OCI-LY7 (cell line): Measurements from ENCODE around the gene STAU1. TPM values are rescaled to one million over a fixed set of nuclear protein-coding genes. Genes with fewer than 3 reads are reported as not detected.
A peak's percentile ranks its signal among the peaks of the same experiment; 100 is the strongest.

ENCODE experiments used
- BruUV-seq: library from RNA; stranded (reverse); fragments of 400-500 nt; replicated peaks from 2 replicates; lab custom pipeline; 2021; lab: Mats Ljungman, UMichigan
- CTCF ChIA-PET: fragments of 300-600 bp; sonication (Branson Sonifier 250); formaldehyde crosslinking; loops from one replicate; lab custom pipeline; 2022; ENCODE audit warnings: antibody characterized with exemption; ENCODE audit not compliant: unreplicated experiment; lab: Charles Lee
- POLR2A ChIA-PET: fragments of 300-600 bp; sonication (Branson Sonifier 250); formaldehyde crosslinking; loops from one replicate; lab custom pipeline; 2022; ENCODE audit warnings: antibody characterized with exemption; lab: Charles Lee
- DNase-seq: peaks from one replicate; pipeline ENCODE4 v3.0.0-alpha.2; 2015; ENCODE audit warnings: low spot score
- H2AFZ ChIP-seq: fragments of 200-600 bp; sonication (generic), shearing (Covaris generic); 2 replicates; pipeline ENCODE4 v1.6.1; 2014; ENCODE audit warnings: mild to moderate bottlenecking, antibody characterized with exemption, low read length, moderate library complexity
- H3K27ac ChIP-seq: fragments of 200-600 bp; sonication (generic); 2 replicates; pipeline ENCODE4 v1.5.1; 2014; ENCODE audit warnings: mixed run types, low read depth, mild to moderate bottlenecking, moderate library complexity, low read length, inconsistent platforms; ENCODE audit not compliant: poor library complexity, severe bottlenecking
- H3K36me3 ChIP-seq: fragments of 200-600 bp; sonication (generic); 2 replicates; pipeline ENCODE4 v1.6.1; 2014; ENCODE audit warnings: mild to moderate bottlenecking, antibody characterized with exemption, low read length, moderate library complexity, mixed read lengths; ENCODE audit not compliant: insufficient read depth
- H3K4me1 ChIP-seq: fragments of 200-600 bp; sonication (generic); 2 replicates; pipeline ENCODE4 v1.5.1; 2014; ENCODE audit warnings: mild to moderate bottlenecking, low read length; ENCODE audit not compliant: insufficient read depth, poor library complexity, severe bottlenecking
- H3K4me2 ChIP-seq: fragments of 200-600 bp; sonication (generic); 2 replicates; pipeline ENCODE4 v1.6.1; 2014; ENCODE audit warnings: mild to moderate bottlenecking, low read length
- H3K4me3 ChIP-seq: fragments of 200-600 bp; sonication (generic); 2 replicates; pipeline ENCODE4 v1.5.1; 2014; ENCODE audit warnings: mild to moderate bottlenecking, low read depth, low read length; ENCODE audit not compliant: poor library complexity, severe bottlenecking
- H3K79me2 ChIP-seq: fragments of 200-600 bp; sonication (generic); 2 replicates; pipeline ENCODE4 v1.6.1; 2016; ENCODE audit warnings: low read depth, mild to moderate bottlenecking, low read length, moderate library complexity, mixed read lengths; ENCODE audit not compliant: insufficient read depth
- H3K9me2 ChIP-seq: fragments of 200-600 bp; sonication (generic); 2 replicates; pipeline ENCODE4 v1.6.1; 2016; ENCODE audit warnings: mild to moderate bottlenecking, low read length, mixed read lengths; ENCODE audit not compliant: insufficient read depth
- H3K9me3 ChIP-seq: fragments of 200-600 bp; sonication (generic); 2 replicates; pipeline ENCODE4 v1.6.1; 2014; ENCODE audit warnings: mild to moderate bottlenecking, mixed run types, low read length, mixed read lengths
- H4K20me1 ChIP-seq: fragments of 200-600 bp; sonication (generic); 2 replicates; pipeline ENCODE4 v1.6.1; 2014; ENCODE audit warnings: mild to moderate bottlenecking, antibody characterized with exemption, low read length, moderate library complexity, mixed read lengths; ENCODE audit not compliant: insufficient read depth
- EZH2phosphoT487 ChIP-seq: fragments of 200-600 bp; sonication (generic); IDR thresholded peaks from 2 replicates; pipeline ENCODE4 v1.6.1; 2018; ENCODE audit warnings: low read depth, borderline replicate concordance, mild to moderate bottlenecking, mixed run types, antibody characterized with exemption, low read length, moderate library complexity, mixed read lengths
- intact Hi-C: fragments of 100-400 bp; cut with micrococcal nuclease; formaldehyde crosslinking; loops from one replicate; pipeline ENCODE4 v1.10.0; 2022; ENCODE audit not compliant: unreplicated experiment
- total RNA-seq, 2 experiments: library from RNA; depleted of rRNA in 1 of 2; stranded (reverse); fragments of >200 nt in 1 of 2; shearing (Covaris generic) in 1 of 2; gene quantifications; 2 replicates each; pipeline ENCODE4 v1.2.3, GENCODE V29; 2014 to 2022
- TF ChIP-seq, protein P1 (sequence below): fragments of 200-600 bp; sonication (generic); conservative IDR thresholded peaks from 2 replicates; pipeline ENCODE4 v1.5.1; 2014; ENCODE audit warnings: mild to moderate bottlenecking, antibody characterized with exemption, low read length, moderate library complexity, mixed read lengths

The STAU1 gene
- total RNA-seq, 2 experiments from 2014 or later = 36.8 to 66.8 TPM

DNA sequence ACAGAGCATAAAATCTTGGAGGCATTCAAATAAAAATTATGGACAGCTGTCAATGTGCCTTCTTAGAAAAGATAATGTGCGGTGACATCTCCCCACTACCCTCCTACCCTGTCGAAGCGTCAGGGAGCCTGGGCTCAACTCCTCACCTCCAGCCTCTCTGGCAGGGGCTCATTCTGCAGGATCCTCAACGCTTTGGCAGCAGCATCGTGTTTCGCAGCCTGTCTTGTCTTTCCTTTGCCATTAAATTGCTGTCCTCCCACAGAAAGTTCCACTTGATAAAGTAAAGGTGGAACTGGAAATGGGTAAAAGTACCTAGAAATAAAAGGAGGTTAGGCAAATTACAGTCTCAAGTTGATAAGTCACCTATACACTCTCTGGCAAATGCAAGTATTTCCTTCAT lies 36.7 kb downstream of the STAU1 start:
- Histone ChIP-seq H3K9me3 (no peaks in the 10 kb centered on the region), H3K79me2 (no peaks in the 10 kb centered on the region), H3K27ac (no peak overlapping the region), H3K9me2 (no peaks in the 10 kb centered on the region), H3K36me3 (peaks cover 82% of the 10 kb centered on the region), H2AFZ (no peak overlapping the region), H3K4me3 (no peak overlapping the region), H3K4me2 (no peak overlapping the region), H3K4me1 (no peaks in the 10 kb centered on the region), H4K20me1 (no peaks in the 10 kb centered on the region)
- DNase-seq = no peak
- ChIA-PET POLR2A (interaction anchor here (0.6 to 0.7 kb wide), 2 partner anchors 21 to 632 kb away, joined by 3 to 5 read pairs; no protein-coding TSS in a partner anchor), CTCF (no interaction called here)
- intact Hi-C loops = no loop called here
- no TSS peak for BruUV-seq
- no peak for TF ChIP-seq EZH2phosphoT487
- TF ChIP-seq, protein P1, sequence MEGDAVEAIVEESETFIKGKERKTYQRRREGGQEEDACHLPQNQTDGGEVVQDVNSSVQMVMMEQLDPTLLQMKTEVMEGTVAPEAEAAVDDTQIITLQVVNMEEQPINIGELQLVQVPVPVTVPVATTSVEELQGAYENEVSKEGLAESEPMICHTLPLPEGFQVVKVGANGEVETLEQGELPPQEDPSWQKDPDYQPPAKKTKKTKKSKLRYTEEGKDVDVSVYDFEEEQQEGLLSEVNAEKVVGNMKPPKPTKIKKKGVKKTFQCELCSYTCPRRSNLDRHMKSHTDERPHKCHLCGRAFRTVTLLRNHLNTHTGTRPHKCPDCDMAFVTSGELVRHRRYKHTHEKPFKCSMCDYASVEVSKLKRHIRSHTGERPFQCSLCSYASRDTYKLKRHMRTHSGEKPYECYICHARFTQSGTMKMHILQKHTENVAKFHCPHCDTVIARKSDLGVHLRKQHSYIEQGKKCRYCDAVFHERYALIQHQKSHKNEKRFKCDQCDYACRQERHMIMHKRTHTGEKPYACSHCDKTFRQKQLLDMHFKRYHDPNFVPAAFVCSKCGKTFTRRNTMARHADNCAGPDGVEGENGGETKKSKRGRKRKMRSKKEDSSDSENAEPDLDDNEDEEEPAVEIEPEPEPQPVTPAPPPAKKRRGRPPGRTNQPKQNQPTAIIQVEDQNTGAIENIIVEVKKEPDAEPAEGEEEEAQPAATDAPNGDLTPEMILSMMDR = no peak

DNA sequence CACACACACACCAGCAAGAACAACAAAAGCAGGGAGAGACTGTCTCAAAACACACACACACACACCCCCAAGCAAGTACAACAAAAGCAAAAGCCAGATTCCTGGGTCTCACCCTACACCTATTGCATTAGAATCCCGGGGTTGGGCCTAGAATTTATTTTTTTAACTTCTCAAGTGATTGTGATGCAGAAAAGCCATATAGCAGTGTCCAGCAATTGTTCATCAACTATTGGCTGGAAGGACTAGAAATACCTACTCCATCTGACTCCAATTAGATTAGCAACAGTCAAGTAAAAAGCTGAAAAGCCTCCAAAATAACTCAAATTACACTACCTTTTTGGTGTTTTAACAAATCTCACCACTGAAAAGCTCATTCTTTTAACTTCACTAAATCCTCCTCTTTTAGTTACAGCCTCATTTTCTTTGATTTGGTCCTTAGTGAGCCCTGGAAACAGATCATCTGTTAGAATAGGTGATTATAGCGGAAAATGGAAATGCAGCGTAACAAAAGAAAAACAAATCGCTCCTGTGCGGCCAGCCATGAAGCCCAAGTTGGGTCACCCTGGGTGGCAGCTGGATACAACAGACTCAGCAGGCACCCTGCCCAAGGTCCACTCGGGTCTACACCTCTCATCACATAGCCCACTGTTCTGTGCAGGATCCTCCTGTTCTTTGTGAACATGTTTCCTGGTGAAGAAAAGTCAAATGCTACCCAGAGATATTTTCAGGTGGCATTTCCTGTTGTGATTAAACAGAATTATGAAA lies 38.7 kb downstream of the STAU1 start:
- intact Hi-C loops = no loop called here
- no peak for TF ChIP-seq EZH2phosphoT487
- TF ChIP-seq, protein P1 = no peak
- Histone ChIP-seq H3K36me3 (peaks cover 85% of the 10 kb centered on the region), H3K4me3 (no peak overlapping the region), H3K79me2 (no peaks in the 10 kb centered on the region), H4K20me1 (no peaks in the 10 kb centered on the region), H3K9me2 (no peaks in the 10 kb centered on the region), H3K27ac (no peak overlapping the region), H3K9me3 (no peaks in the 10 kb centered on the region), H2AFZ (no peak overlapping the region), H3K4me2 (no peak overlapping the region), H3K4me1 (no peaks in the 10 kb centered on the region)
- ChIA-PET CTCF (no interaction called here), POLR2A (no interaction called here)
- TSS peak; percentile 29 for BruUV-seq
- no peak for DNase-seq

DNA sequence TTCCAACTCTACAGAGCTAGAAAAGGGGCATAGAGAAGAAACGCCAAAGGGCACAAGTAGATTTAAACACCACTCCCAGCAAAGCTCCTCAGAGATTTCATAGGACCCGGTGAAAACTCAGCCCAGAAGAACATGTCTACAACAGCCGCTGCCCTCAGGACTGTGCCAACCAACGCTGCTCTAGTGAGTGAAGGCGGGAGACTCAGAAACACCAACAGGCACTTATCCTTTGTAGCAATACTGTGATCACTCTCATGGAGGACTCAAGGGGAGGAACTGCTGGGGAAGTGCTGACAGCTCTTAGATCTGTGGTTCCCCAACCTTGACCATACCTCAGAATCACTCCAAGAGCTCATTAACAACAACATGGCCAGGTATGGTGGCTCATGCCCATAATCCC lies 39.5 kb downstream of the STAU1 start:
- Histone ChIP-seq H3K4me2 (no peak overlapping the region), H3K27ac (no peak overlapping the region), H3K9me2 (no peaks in the 10 kb centered on the region), H4K20me1 (no peaks in the 10 kb centered on the region), H3K79me2 (no peaks in the 10 kb centered on the region), H2AFZ (no peak overlapping the region), H3K4me3 (no peak overlapping the region), H3K4me1 (no peaks in the 10 kb centered on the region), H3K36me3 (peaks cover 87% of the 10 kb centered on the region), H3K9me3 (no peaks in the 10 kb centered on the region)
- TF ChIP-seq, protein P1 = no peak
- no peak for TF ChIP-seq EZH2phosphoT487
- intact Hi-C loops = no loop called here
- no TSS peak for BruUV-seq
- ChIA-PET CTCF (no interaction called here), POLR2A (no interaction called here)
- DNase-seq = no peak
